ENCODE results near the gene SLC25A22. TPM values are rescaled to one million over a fixed set of nuclear protein-coding genes. Genes with fewer than 3 reads are reported as not detected.

The SLC25A22 gene
- total RNA-seq, 6 experiments from 2014 or later, result 20.6 to 40.2 (median 29.9) TPM

DNA sequence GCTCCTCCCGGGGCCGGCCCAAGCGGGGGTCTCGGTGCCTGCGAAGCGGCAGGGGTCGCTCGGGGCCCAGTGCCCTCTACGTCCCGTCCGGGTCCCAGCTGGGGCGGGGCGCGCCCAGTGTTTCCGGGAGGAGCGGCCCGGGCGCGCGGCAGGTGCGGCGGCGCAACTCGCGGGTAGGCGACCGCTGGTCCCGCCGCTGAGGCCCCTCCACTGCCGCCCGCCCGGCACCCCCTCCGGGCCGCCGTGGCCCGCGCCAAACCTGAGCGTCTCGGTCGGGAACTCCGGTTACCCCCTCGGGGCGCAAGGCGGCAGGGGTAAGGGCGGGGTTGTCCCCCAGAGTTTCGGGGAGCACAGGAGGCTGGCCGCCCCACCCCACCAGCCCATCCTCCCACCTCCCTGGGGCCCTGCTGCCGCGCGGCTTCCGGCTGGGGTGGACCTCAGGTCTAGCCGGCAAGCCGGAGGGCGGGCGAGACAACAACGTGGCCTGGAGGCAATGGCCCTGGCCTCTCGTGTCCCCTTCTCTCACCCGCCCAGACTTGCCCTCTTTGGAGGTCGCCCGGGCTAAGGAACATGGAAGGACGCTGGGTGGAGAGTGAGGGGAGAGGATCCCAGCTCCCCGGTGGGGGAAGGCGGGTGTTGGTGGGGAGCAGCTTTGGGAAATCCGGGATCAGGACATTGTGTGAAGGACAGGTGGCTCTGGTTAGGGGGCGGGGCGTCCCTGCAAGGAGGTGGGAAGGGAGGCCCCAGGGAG lies 29.2 kb upstream of the SLC25A22 start:
- peak overlapping the region in 2 of 3 donors; percentile 28 to 33 for H3K27ac ChIP-seq
- peaks cover 0 to 67% (median 34%) of the 10 kb centered on the region in 4 donors for H3K4me1 ChIP-seq
- H3K4me3 ChIP-seq, result peak overlapping the region; percentile 20 to 48 (median 25)
- peaks cover 0 to 22% (median 7%) of the 10 kb centered on the region in 4 donors for H3K36me3 ChIP-seq
- ATAC-seq, result peak in 1 of 4 donors; percentile 4
- no peaks in the 10 kb centered on the region for H3K27me3 ChIP-seq
- DNase-seq, result no peak
- H3K9me3 ChIP-seq, result no peaks in the 10 kb centered on the region
- WGBS (ENCODE audit: insufficient coverage, low coverage, low lambda C conversion rate, missing lambda C conversion rate), result 20% methylated on average over 12 of the region's 66 CpGs
- TF ChIP-seq POLR2A (IDR thresholded peaks at IDR 0.05), result no peak
- TF ChIP-seq, protein P1, sequence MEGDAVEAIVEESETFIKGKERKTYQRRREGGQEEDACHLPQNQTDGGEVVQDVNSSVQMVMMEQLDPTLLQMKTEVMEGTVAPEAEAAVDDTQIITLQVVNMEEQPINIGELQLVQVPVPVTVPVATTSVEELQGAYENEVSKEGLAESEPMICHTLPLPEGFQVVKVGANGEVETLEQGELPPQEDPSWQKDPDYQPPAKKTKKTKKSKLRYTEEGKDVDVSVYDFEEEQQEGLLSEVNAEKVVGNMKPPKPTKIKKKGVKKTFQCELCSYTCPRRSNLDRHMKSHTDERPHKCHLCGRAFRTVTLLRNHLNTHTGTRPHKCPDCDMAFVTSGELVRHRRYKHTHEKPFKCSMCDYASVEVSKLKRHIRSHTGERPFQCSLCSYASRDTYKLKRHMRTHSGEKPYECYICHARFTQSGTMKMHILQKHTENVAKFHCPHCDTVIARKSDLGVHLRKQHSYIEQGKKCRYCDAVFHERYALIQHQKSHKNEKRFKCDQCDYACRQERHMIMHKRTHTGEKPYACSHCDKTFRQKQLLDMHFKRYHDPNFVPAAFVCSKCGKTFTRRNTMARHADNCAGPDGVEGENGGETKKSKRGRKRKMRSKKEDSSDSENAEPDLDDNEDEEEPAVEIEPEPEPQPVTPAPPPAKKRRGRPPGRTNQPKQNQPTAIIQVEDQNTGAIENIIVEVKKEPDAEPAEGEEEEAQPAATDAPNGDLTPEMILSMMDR (IDR thresholded peaks at IDR 0.05), result no peak
- intact Hi-C loops (cut with DNase I), result no loop called here

DNA sequence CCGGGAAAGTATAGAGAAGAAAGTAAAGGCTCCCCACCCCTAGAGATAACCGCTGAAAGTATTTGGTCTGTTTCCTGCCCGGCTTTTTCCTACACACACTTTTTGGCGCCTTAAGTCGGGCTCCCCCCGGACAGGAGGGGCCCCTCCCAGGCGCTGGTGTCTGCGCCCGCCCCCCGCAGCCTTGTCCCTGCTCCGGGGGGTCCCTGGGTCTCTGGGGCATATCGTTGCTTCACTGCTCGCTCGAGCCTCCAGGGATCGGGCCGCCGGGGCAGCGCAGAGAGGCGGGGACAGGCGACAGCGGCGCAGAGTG lies 28.7 kb upstream of the SLC25A22 start:
- Histone ChIP-seq H3K36me3 (peaks cover 0 to 24% (median 7%) of the 10 kb centered on the region in 4 donors), H3K27ac (peak overlapping the region in 2 of 3 donors; percentile 28 to 33), H3K27me3 (no peaks in the 10 kb centered on the region), H3K4me1 (peaks cover 0 to 71% (median 35%) of the 10 kb centered on the region in 4 donors), H3K4me3 (peak overlapping the region; percentile 20 to 48 (median 25)), H3K9me3 (no peaks in the 10 kb centered on the region)
- intact Hi-C loops (cut with DNase I), result no loop called here
- DNase-seq, result no peak
- no peak for ATAC-seq
- no peak for TF ChIP-seq POLR2A (IDR thresholded peaks at IDR 0.05)
- TF ChIP-seq, protein P1 (IDR thresholded peaks at IDR 0.05), result no peak
- 8% methylated on average over 6 of the region's 22 CpGs for WGBS (ENCODE audit: insufficient coverage, low coverage, low lambda C conversion rate, missing lambda C conversion rate)

DNA sequence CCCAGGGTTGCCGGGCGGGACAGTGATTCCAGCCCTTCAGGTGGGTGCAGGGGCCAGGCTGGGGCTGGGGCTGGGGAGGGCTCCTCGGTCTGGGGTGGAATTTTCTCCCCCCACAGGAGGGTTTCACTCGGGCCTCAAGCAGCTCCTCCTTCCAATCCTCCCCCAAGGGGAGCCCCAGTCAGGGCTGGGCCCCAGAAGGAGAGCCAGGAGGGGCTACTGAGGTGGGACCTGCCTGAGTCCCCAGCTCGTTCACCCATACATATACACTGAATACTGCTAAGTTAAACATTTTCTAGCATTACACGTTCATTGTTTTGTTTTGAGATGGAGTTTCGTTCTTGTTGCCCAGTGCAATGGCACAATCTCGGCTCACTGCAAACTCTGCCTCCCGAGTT lies 28.1 kb upstream of the SLC25A22 start:
- ATAC-seq (no peak), DNase-seq (no peak)
- TF ChIP-seq, protein P1 (IDR thresholded peaks at IDR 0.05), result no peak
- no peak for TF ChIP-seq POLR2A (IDR thresholded peaks at IDR 0.05)
- intact Hi-C loops (cut with DNase I), result no loop called here
- 19% methylated on average over 5 of the region's 9 CpGs for WGBS (ENCODE audit: insufficient coverage, low coverage, low lambda C conversion rate, missing lambda C conversion rate)
- peaks cover 0 to 76% (median 37%) of the 10 kb centered on the region in 4 donors for H3K4me1 ChIP-seq
- H3K9me3 ChIP-seq, result no peaks in the 10 kb centered on the region
- peak overlapping the region in 1 of 3 donors; percentile 20 for H3K27ac ChIP-seq
- no peak overlapping the region for H3K4me3 ChIP-seq
- peaks cover 0 to 24% (median 7%) of the 10 kb centered on the region in 4 donors for H3K36me3 ChIP-seq
- no peaks in the 10 kb centered on the region for H3K27me3 ChIP-seq

DNA sequence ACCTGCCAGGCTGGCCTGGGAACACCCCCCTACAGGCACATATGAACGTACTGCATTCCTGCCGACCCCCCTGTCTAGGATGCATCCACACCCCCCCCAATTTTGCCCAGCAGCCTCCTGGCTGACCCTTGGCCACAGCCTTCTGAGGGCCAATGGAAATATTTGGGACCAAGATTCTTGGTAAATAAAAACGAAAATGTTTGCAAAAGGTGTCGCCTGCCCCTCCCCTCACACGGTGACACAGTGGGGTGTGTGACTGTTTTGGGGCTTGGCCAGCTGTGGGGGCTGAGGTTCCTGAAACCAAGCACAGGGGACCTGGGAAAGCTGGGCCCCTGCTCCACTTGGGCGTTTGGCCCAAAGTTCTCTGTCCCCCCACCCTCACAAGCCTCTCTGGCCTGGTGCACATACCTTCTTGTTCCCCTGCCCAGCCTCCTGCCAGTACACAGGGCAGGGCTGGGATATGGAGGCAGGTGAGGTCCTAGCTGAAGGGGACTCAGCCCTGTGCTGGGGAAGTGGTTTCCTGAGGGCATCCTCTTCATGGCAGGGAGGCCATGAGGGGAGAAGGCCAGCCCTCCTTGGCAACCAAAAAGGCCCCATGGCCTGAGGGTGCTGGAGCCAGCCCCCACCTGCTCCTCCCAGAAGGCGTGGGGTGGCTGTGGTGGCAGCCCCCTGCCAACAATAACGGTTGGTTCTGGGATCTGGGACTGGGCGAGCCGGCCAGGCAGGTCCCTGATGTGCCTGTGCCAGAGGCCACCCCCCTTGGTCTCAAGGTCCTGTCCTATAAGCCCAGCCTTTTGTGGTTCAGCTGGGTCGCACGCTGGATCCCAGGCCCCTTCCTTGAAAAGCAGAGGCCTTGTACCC lies 27.5 kb upstream of the SLC25A22 start:
- H3K27ac ChIP-seq, result peak overlapping the region in 1 of 3 donors; percentile 20
- H3K9me3 ChIP-seq, result no peaks in the 10 kb centered on the region
- peaks cover 0 to 24% (median 7%) of the 10 kb centered on the region in 4 donors for H3K36me3 ChIP-seq
- ATAC-seq (peak in 2 of 4 donors; percentile 0 to 3), DNase-seq (peak in 1 of 3 donors; percentile 73)
- peaks cover 0 to 74% (median 34%) of the 10 kb centered on the region in 4 donors for H3K4me1 ChIP-seq
- 42% methylated on average over 6 of the region's 12 CpGs for WGBS (ENCODE audit: insufficient coverage, low coverage, low lambda C conversion rate, missing lambda C conversion rate)
- no peak for TF ChIP-seq POLR2A (IDR thresholded peaks at IDR 0.05)
- TF ChIP-seq, protein P1 (IDR thresholded peaks at IDR 0.05), result no peak
- intact Hi-C loops (cut with DNase I), result no loop called here
- no peak overlapping the region for H3K4me3 ChIP-seq
- no peaks in the 10 kb centered on the region for H3K27me3 ChIP-seq
